H7 (cell line): ENCODE data around the gene PLBD1. TPM values are rescaled to one million over a fixed set of nuclear protein-coding genes. Genes with fewer than 3 reads are reported as not detected.

ENCODE experiments used
- DNase-seq: peaks from one replicate; pipeline ENCODE4 v3.0.0; 2012
- H3K27me3 ChIP-seq: 2 replicates; pipeline ENCODE4 v1.6.0; 2011; ENCODE audit warnings: mild to moderate bottlenecking, low read length; ENCODE audit not compliant: control insufficient read depth, insufficient read depth
- H3K36me3 ChIP-seq: replicated peaks from 2 replicates; pipeline ENCODE4 v1.5.1; 2011; ENCODE audit warnings: low read length; ENCODE audit not compliant: control insufficient read depth, insufficient read depth
- H3K4me3 ChIP-seq: 2 replicates; pipeline ENCODE4 v1.5.1; 2011; ENCODE audit warnings: low read depth, mild to moderate bottlenecking, control low read depth, low read length, moderate library complexity; ENCODE audit not compliant: insufficient read depth
- total RNA-seq: library from RNA; depleted of rRNA; stranded (reverse); fragments of >200 nt; shearing (Covaris generic); gene quantifications from 2 replicates; pipeline ENCODE4 v1.2.3, GENCODE V29; 2014; rRNA removed

Gene PLBD1
- total RNA-seq, 1 experiment from 2014 or later: 42.1 TPM

- Histone ChIP-seq H3K27me3 (no peaks in the 10 kb centered on the region), H3K4me3 (no peak overlapping the region), H3K36me3 (peaks cover 8% of the 10 kb centered on the region)
Measured at GRCh38 chr12:14495326-14495725, 72.4 kb downstream of the PLBD1 start.

DNA sequence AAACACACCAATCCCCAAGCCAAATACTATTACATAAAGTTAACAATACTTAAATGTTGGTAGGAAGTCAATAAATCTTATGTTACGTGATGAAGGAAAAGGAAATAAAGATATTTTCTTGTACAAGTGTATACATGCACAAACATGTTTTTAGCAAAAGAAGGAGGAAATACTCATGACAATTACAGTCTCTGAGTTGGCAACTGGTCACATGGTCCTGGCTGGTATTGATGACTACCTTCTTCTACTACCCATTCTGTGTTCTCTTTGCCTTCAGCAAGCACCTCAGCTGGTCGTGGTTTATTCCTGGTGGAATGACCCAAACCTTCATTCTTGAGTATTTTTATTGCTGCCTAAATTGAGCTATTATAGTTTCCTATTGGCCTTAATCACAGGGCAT, 84.8 kb downstream of the PLBD1 start:
- H3K4me3 ChIP-seq: no peak overlapping the region
- H3K27me3 ChIP-seq: no peaks in the 10 kb centered on the region
- no peak for DNase-seq
- peaks cover 35% of the 10 kb centered on the region for H3K36me3 ChIP-seq

More at GRCh38 chr12:14495326-14495725, 72.4 kb downstream of the PLBD1 start:
- no peak for DNase-seq

GRCh38 chr12:14482361-14482760, 85.3 kb downstream of the PLBD1 start:
- peaks cover 35% of the 10 kb centered on the region for H3K36me3 ChIP-seq
- H3K27me3 ChIP-seq: no peaks in the 10 kb centered on the region
- no peak overlapping the region for H3K4me3 ChIP-seq
- no peak for DNase-seq

DNA sequence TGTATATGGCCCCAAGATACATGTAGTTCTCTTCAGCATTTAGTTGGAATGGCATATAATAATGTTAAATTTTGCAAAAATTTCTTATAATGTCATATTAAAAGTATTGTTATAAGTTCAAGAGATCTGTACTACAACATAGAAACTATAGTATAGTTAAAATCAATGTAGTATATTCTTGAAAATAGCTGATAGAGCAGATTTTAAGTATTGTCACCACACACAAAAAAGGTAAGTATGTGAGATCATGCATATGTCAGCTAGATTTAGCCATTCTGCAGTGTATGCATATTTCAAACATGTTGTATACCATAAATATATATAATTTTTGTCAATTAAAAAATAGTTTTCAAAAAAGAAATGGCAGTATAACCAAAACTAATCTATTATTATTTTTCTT, 86.5 kb downstream of the PLBD1 start:
- Histone ChIP-seq H3K36me3 (peaks cover 35% of the 10 kb centered on the region), H3K27me3 (no peaks in the 10 kb centered on the region), H3K4me3 (no peak overlapping the region)
- no peak for DNase-seq

- no peak overlapping the region for H3K4me3 ChIP-seq
- peaks cover 29% of the 10 kb centered on the region for H3K36me3 ChIP-seq
- no peaks in the 10 kb centered on the region for H3K27me3 ChIP-seq
- DNase-seq: no peak
Measured at GRCh38 chr12:14479004-14479403, 88.7 kb downstream of the PLBD1 start.

GRCh38 chr12:14473707-14474287, 93.9 kb downstream of the PLBD1 start:
- DNase-seq: no peak
- Histone ChIP-seq H3K4me3 (no peak overlapping the region), H3K27me3 (no peaks in the 10 kb centered on the region), H3K36me3 (peaks cover 4% of the 10 kb centered on the region)

DNA sequence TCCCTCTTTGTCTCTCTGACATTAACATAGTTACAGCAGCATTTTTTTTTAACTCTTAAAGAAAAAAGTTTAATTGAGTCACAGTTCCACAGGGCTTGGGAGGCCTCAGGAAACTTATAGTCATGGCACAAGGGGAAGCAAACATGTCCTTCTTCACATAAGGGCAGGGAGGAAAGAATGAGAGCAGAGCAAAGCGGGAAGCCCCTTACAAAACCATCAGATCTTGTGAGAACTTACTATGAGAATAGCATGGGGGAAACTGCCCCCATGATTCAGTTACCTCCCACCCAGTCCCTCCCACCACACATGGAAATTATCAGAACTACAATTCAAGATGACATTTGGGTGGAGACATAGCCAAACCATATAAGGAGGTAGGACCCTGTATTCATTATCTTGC, 96.2 kb downstream of the PLBD1 start:
- no peak for DNase-seq
- Histone ChIP-seq H3K27me3 (no peaks in the 10 kb centered on the region), H3K36me3 (peaks cover 6% of the 10 kb centered on the region), H3K4me3 (no peak overlapping the region)

DNA sequence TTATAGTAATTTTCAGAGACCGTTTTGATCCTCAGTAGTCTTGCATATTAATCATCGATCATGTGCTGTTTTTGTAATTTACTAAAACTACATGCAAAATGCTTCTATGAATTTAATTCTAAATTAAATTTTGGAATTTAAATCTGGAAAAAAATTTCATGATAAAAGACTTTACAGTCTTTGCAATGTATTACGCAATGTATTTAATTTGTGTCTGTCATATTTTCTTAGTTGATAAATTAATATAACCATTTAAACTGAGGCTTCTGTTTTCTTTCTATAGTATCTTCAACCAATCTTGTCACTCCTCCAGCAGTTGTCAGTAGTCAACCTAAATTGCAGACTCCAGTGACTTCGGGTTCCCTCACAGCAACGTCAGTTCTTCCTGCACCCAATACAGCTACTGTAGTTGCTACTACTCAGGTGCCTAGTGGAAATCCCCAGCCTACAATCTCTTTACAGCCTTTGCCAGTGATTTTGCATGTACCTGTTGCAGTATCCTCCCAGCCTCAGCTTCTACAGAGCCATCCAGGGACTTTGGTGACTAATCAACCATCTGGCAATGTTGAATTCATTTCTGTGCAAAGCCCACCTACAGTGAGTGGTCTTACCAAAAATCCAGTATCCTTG, 107.4 kb downstream of the PLBD1 start:
- H3K27me3 ChIP-seq: no peaks in the 10 kb centered on the region
- H3K4me3 ChIP-seq: no peak overlapping the region
- H3K36me3 ChIP-seq: peaks cover 14% of the 10 kb centered on the region
- no peak for DNase-seq

- Histone ChIP-seq H3K36me3 (peaks cover 7% of the 10 kb centered on the region), H3K27me3 (no peaks in the 10 kb centered on the region), H3K4me3 (no peak overlapping the region)
- DNase-seq: peak; percentile 52
Measured at GRCh38 chr12:14454098-14454907, 113.4 kb downstream of the PLBD1 start.

Other genes with a start within 250 kb of the PLBD1 start
- 19.5 and 26.2 TPM in 2 replicates for gene ATF7IP, start 202.2 kb downstream of the PLBD1 start, total RNA-seq
- 1.1 and 2.5 TPM in 2 replicates for gene GUCY2C, start 128.7 kb upstream of the PLBD1 start, total RNA-seq
- gene WBP11, start 235.6 kb upstream of the PLBD1 start, total RNA-seq: 31.7 and 33.8 TPM in 2 replicates
- 1.7 and 3.0 TPM in 2 replicates for gene C12orf60, start 235.8 kb upstream of the PLBD1 start, total RNA-seq
- not detected in 2 replicates for gene SMCO3, start 246.3 kb upstream of the PLBD1 start, total RNA-seq